Dedifferentiated amniotic fluid mesenchymal stem cell (primary cell): Measurements from ENCODE around the gene STAG1.
"Not testable (repeated sequence)": the region's sequence is repeated elsewhere in the genome, so short reads cannot be mapped to it uniquely, and the experiment has no call there.

Source experiments
- DNase-seq: peaks from one replicate; pipeline ENCODE4 v3.0.0-alpha.2; 2016; ENCODE audit errors: extremely low spot score

The STAG1 gene

DNA sequence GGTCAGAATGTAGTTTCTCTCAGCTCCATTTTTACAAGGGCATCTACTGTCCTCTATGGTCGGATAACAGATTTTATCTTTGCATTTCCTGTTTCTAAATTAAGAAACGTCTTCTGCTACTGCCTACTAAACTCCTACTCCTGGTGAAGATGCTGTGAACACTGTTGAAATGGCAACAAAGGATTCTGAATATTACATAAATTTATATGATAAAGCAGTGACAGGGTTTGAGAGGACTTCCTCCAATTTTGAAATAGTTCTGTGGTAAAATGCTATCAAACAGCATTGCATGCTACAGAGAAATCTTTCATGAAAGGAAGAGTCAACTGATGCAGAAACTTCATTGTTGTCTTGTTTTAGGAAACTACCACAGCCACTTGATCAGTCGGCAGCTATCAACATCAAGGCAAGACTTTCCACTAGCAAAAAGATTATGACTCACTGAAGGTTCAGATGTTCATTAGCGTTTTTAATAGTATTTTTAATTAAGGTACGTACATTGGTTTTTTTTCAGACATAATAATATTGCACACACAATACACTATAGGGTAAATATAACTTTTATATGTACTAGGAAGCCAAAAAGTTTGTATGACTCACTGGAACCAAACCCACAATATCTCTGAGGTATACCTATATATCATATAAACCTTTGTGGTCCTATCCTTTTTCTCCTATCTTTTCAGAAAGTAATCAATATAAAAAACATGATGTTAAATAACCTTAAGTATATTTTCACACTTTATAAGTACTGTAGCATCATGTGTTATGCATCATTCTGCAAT, 156.1 kb downstream of the STAG1 start:
- DNase-seq: no peak

DNA sequence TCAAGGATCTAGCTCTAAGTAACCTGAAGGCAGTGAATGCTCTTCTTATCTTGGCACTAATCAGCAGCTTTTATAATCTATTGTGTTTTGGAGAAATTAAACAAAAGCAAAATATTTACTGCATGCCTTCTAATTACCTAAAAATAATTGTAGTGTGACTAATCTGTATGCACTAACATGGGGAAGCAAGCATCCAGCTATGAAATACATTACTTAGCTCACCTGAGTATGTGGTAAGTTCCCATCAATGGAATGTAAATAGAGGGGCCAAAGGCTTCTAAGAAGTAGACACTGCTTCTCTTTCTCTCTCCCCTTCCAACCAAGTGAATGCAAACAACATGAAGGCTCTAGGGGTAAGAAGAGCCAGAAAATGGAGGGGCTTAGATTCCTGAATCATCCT, 165.6 kb downstream of the STAG1 start:
- no peak for DNase-seq

DNA sequence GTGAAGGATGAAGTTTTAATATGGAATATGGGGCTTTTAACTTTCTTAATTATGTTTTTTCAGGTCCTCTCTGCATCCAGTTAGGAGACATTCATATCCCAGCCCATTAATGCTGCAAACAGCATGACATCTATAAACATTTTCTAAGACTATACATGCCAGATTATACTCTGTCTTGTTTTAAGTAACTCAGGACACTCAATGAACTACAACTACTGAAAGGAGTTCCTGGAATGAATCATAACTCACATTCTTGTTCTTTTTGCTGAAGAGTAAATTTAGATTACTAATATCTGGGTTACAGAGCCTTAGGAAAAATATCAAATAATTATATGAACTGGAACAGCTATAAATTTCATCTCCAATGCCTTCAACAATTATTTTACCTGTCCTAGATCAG, 167.4 kb downstream of the STAG1 start:
- DNase-seq: no peak

DNA sequence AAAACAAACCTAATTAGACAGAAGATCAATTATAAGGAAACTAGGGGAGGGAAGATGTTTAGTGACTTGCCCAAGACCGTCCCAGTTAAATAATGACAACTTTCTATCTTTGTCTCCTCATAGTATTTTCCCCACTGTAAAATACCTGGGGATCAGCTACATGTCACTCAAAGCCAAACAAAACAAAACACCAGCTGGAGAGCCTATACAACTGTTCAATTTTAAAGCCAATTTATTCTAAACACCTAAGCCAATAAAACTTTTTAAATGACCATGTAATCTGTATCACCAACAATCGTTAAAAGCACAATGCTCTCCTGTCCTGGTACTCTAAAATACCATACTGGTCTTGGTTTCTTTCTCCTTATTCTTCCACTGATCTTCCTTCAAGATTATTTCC, 168.4 kb downstream of the STAG1 start:
- no peak for DNase-seq

DNA sequence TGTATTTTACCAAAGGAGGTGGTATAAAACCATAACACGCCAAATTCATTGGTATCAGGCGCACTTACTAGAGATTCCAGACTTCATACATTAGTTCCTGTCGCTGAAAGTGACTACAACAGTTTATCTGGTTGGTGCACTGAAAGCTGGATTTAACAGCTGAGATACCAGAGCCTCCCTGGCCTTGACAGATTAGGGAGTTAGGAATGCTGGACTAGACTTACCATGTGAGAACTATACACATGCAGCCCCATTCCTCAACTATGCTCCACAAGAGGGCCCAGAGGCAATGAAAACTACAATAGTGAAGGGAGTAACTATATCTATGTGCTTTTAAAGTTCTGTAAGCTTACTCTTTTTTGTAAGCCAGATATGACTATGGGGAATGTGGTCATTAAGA, 174.4 kb downstream of the STAG1 start:
- no peak for DNase-seq

DNA sequence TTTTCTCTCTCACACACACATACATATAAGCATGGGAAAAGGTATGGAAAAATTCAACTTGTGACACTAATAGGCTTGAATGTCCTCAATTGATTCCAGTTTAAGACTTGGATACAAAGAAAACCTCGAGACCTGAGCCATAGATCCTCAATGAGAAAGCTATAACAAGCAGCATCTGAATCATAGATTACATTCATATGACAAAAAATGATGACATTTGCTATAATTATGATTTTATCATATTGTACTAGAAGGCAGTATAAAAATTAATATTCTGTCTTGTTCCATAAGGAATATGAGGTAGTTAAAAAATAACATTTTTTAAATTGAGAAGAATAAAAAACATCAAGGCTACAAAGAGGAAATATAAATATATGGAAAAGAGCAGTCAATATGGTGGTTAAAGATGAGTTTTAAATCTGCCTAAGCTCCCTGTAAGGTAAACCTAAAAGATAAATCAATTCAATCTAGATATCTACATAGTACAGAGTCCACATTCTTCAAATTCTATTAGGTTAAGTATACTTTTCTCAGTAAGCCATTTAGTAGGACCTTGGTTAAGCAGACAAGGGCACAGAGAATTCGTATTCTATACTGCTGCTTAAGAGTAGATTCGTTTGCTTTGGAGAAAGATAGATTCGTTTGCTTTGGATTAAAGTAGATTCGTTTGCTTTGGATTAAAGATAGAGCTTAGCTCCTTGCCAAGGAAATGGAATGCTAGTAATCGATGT, 175.7 kb downstream of the STAG1 start:
- DNase-seq: no peak

DNA sequence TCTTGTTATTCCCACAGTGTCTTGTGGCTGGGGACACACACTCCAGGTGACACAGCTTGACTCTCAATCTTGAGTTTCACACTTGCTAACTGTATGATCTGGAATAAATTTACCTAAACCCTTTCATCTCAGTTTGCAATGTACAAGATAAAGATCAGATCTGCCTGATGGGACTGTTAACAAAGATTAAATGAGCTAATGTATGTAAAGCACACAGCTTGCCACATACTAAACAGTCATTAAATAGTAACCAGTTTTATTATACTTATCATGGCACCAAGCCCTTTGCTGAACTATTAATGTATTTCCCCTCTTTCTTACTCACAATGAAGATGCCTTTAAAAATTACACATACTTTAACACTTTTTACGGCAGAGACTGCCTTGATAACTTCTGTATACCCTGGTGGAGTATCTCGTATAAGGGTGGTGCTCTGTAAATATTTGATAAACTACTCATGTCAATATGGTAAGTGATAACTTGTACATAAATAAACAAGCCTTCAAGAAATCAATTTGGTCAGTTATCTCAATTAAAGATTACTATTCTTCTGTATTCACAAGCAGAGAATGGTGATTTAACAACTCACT, 184.5 kb downstream of the STAG1 start:
- DNase-seq: no peak

DNA sequence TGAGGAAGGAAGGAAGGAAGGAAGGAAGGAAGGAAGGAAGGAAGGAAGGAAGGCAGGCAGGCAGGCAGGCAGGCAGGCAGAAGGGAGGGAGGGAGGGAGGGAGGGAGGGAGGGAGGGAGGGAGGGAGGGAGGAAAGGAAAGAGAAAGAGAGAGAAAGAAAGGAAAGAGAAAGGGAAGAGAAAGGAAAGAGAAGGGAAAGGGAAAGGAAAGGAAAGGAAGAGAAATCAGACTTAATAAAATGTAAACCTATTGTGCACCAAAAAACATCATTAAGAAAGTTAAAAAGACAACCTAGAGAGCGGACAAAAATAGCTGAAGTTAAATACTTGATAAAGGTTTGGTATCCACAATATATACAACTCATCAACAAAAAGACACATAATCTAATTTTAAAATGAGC, 187.2 kb downstream of the STAG1 start:
- DNase-seq: not testable (repeated sequence)

DNA sequence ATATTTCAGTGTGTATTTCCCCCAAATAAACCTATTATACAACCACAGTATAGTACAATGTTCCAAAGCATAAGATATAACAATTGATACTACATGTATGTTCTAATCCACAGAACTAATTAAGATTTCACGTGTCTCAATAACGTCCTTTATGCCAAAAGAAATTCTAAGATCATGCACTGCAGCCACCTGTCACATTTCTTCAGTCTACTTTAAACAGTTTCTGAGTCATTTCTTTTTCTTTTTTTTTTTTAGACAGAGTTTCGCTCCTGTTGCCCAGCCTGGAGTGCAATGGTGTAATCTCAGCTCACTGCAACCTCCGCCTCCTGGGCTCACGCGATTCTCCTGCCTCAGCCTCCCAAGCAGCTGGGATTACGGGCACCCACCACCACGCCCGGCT, 190.2 kb downstream of the STAG1 start:
- no peak for DNase-seq

DNA sequence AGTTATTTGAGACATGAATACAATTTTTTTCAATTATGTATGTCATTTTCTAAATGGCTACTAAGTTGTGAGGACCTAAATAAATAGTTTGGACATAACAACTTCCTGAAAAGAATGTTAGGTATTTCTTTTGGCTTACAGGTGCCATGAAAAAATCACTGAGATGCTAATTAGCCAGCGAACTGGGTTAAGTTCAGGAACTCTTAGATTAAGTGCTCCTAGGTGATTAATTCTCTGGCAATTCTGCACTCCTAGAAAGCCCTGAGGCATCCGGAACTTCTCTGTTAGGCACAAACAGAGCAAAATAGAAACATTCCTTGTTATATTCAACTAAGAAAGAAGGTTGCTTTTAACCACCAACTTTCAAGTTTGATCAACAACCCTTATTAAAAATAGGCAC, 192.3 kb downstream of the STAG1 start:
- no peak for DNase-seq

DNA sequence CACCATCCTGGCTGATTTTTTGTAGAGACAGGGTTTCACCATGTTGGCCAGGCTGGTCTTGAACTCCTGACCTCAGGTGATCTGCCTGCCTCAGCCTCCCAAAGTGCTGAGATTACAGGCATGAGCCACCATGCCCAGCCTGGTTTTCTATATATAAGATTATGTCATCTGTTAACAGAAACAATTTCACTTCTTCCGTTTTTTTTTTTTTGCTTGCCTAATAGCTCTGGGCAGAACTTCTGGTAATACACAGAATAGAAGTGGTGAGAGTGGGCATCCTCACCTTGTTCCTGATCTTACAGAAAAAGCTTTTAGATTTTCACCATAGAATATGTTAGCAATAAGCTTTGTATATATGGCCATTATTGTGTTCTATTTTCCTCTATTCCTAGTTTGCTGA, 202.7 kb downstream of the STAG1 start:
- not testable (repeated sequence) for DNase-seq

DNA sequence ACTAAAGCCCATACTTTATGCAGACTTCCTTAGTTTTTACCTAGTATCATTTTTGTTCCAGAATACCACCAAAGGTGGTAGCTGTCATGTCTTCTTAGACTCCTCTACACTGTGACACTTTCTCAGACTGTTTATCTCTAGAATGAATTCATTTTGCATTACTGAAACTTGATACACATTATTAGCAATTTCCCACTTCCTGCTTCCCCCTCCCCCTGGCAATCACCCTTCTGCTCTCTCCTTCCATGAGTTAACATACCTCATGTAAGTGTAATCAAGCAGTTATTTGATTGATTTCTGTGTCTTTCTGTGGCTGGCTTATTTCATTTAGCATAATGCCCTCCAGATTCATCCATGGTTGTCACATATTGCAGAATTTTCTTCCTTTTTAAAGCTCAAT, 204.9 kb downstream of the STAG1 start:
- DNase-seq: no peak

DNA sequence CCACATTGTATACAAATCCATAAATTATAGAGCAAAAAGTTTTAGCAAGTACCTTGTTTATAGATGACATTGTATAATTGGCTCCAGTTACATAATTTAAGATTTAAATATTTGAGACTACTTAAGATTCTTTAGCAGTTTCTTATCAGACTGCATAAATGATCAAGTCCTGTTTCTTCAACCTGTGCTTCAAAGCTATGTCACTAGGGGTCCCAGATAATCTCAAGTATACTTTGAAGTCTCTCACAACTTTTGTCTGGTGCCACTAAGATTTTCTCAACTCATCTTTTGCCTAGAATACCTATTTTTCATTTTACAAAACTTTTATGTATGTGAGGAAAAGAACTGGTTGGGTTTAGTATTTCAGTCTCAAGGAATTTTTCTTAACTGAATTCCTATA, 205.5 kb downstream of the STAG1 start:
- DNase-seq: no peak

DNA sequence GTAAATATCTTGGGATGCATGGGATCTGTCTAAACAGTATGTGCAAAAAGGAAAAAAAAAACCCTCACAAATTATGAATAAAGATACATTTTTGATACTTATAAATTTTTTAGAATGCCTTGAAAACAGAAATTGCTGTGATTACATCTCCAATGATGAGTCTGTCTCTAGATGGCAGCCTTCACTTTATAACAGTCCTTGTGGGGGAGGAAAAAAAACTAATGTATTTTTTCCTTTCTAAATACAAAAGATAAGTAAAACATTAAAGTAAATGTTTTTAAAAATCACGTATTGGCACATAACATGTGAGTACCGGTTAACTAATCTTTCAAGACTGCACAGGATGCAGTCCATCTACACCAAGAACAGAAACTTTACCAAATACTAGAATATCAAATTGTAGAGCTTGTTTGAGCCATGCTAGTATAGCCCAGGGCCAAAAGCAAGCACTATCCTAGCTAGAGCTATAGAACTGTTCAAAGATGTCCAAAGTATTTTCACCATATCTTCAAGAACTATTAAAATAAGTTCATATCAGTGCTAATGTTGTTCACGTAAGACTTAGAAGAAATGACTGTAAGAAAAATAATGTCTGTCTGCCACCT, 206.4 kb downstream of the STAG1 start:
- peak; percentile 44 for DNase-seq

DNA sequence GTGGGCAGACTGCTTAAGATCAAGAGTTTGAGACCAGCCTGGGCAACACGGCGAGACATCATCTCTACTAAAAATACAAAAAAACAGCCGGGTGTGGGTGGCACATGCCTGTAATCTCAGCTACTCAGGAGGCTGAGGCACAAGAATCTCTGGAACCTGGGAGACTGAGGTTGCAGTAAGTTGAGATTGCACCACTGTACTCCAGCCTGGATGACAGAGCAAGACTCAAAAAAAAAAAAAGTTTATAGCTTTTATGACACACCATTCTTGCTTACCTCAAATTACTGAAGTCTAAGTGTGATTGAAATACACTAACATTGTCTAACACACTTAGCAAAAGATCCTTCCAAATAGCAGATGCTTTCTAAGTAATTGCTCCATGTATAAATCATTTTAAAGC, 207.6 kb downstream of the STAG1 start:
- DNase-seq: no peak

DNA sequence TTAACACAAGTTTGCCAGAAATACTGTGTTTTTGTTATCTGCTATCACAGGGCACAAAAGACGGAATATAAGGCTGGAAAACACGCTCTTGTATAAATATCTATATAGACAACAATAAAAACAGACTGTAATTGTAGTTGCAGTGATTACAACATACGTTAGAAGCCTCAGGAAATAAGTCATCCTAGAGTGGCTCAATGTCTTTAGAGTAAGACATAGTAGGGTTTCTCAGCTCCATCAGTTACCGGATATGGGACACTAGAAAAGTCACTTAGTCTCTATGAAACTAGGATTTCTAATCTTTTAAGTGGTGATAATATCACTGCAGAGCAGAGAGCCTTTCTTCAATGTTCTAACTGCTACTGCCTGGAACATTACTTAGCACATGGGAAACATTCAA, 208.8 kb downstream of the STAG1 start:
- no peak for DNase-seq

DNA sequence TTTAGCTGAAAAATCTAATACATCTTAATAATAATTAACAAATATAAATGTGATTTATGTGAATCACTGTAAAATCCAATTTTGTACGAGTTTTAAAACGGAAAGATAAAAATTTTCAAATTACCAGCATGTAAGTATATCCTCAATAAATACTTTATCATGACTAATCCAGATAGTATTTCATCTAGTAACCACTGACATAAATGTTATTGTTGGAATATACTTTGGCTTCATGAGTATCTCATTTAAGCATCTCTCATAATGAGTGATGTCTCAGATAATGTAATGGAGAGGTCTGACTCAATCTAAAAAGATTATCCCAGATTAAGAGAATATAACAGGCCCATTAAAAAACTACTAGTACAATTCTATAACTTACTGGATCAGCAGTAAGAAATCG, 216.3 kb downstream of the STAG1 start:
- no peak for DNase-seq

DNA sequence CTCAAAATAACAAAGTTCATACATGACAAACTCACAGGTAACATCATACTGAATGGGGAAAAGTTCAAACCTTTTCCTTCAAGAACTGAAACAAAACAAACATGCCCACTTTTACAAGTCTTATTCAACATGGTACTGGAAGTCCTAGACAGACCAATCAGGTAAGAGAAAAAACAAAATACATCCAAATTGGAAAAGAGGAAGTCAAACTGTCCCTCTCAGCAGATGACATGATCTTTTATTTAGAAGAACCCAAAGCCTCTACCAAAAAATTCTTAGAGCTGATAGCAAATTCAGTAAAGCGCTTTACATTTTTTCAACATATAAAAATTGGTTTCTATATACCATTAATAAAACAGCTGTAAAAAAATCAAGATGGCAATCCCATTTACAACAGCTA, 219.4 kb downstream of the STAG1 start:
- no peak for DNase-seq

DNA sequence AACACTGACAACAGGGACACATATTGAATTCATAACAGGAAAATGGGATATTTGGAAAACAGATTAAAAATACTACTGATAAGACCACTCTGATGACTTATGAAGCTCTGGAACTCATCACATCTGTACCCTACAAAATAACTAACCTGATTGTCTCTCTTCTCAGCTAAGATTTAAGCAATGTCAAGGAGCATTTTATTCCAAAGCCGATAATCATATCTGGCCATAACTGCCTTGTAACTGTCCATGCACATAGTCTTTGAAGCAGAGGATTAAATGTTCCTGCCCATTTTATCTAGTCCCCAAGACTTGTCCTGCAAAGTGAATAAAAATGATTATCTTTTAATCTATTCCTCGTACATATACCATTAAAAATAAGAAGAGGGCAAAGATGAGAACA, 234.1 kb downstream of the STAG1 start:
- no peak for DNase-seq

DNA sequence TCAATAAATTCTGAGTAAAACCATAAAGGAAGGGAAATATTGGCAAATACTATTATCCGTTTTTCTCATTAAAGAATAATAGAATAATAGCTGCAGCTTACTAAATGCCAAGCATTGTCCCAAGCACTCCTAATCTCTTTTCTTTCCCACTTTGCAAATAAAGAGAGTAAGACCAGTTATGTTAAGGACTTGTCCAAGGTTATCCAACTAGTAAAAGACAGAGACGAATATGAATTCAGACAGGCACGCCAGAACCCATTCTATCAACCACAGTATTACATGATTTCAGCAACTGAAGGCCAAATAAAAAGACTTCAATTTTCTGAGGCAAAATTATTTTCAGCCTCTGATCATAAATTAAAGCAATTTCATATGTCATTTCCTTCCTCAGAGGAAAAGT, 235.5 kb downstream of the STAG1 start:
- no peak for DNase-seq

DNA sequence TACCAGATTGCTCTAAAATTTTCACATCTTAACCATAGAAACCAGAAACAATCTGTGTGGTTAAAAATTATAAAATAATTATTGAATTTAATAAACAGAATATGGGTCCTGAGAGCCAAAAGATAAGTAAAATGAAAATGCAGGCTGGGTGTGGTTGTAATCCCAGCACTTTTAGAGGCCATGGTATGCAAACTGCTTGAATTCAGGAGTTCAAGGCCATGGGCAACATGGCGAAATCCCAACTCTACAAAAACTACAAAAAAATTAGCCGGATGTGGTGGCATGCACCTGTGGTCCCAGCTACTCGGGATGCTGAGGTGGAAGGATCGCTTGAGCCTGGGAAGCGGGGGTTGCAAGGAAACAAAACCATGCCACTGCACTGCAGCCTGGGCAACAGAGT, 236.1 kb downstream of the STAG1 start:
- no peak for DNase-seq

DNA sequence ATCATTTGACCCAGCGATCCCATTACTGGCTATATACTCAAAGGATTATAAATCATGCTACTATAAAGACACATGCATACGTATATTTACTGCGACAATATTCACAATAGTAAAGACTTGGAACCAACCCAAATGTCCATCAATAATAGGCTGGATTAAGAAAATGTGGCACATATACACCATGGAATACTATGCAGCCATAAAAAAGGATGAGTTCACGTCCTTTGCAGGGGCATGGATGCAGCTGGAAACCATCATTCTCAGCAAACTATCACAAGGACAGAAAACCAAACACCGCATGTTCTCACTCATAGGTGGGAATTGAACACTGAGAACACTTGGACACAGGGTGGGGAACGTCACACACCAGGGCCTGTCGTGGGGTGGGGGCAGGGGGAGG, 237.6 kb downstream of the STAG1 start:
- DNase-seq: not testable (repeated sequence)

DNA sequence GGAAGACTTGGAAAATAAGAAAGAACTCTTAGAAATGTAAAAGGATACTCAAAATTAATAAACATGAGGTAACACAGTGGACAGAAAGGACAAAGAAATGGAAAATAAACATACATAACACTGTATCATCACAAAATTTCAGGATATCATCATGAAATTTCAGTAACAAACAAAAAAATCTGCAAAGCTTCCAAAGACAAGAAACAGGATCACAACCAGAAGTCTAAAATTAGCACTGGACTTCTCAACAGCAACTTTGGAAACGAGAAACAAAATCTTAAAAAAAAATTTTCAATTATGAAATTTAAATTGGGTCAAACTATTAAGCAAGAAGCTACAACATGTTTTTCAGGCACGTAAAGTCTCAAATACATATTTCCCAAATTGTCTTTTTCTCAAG, 238.8 kb downstream of the STAG1 start:
- no peak for DNase-seq
